ENCODE results near the gene E2F4. TPM values are rescaled to one million over a fixed set of nuclear protein-coding genes. Genes with fewer than 3 reads are reported as not detected.

Gene E2F4
- total and polyA plus RNA-seq, 2 donors: 46.9 to 47.7 TPM

DNA sequence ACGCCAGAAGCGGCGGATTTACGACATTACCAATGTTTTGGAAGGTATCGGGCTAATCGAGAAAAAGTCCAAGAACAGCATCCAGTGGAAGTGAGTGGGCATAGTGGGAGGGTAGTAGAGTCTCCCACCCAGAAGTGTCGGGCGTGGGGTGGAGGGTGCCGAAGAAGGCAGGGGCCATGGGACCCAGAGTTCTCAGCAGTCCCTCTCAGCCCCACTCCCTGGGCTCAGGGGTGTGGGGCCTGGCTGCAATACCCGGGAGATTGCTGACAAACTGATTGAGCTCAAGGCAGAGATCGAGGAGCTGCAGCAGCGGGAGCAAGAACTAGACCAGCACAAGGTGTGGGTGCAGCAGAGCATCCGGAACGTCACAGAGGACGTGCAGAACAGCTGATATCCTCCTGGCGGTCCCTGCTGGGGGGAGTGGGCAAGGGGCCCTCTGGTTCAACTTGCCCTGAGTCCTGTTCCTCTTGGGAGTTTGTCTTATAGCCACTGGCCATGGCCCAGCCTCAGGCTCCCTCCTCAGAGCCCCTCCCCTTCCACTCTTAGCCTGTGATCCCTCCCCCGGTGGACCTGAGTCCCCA lies 916 bp downstream of the E2F4 start:
- Histone ChIP-seq H3K9me3 (ENCODE audit: control insufficient read depth in 2 of 2, insufficient read depth in 1 of 2, low read length in 1 of 2) (no peaks in the 10 kb centered on the region), H3K4me1 (ENCODE audit: control insufficient read depth in 2 of 2, insufficient read depth in 2 of 2, low read length in 2 of 2) (peaks cover 19 to 21% of the 10 kb centered on the region in 2 donors), H3K27me3 (ENCODE audit: control insufficient read depth in 2 of 2, insufficient read depth in 1 of 2, low read length in 1 of 2) (peaks cover 0 to 10% of the 10 kb centered on the region in 2 donors), H3K36me3 (ENCODE audit: control insufficient read depth in 2 of 2, insufficient read depth in 2 of 2, low read length in 1 of 2) (peaks cover 36 to 46% of the 10 kb centered on the region in 2 donors), H3K4me3 (ENCODE audit: low read length in 2 of 2) (peak overlapping the region; percentile 89 to 97), H3K27ac (ENCODE audit: low read depth in 1 of 2, low read length in 1 of 2) (no peak overlapping the region)
- DNase-seq (ENCODE audit: low read depth in 6 of 9, low spot score in 9 of 9): no peak
- 50% methylated on average over 17 of the region's 17 CpGs for WGBS

GRCh38 chr16:67193536-67193935 lies 1.6 kb downstream of the E2F4 start:
- H3K4me1 ChIP-seq (ENCODE audit: control insufficient read depth in 2 of 2, insufficient read depth in 2 of 2, low read length in 2 of 2): peaks cover 19 to 21% of the 10 kb centered on the region in 2 donors
- H3K4me3 ChIP-seq (ENCODE audit: low read length in 2 of 2): no peak overlapping the region
- no peaks in the 10 kb centered on the region for H3K9me3 ChIP-seq (ENCODE audit: control insufficient read depth in 2 of 2, insufficient read depth in 1 of 2, low read length in 1 of 2)
- no peak overlapping the region for H3K27ac ChIP-seq (ENCODE audit: low read depth in 1 of 2, low read length in 1 of 2)
- DNase-seq (ENCODE audit: low read depth in 6 of 9, low spot score in 9 of 9): no peak
- H3K36me3 ChIP-seq (ENCODE audit: control insufficient read depth in 2 of 2, insufficient read depth in 2 of 2, low read length in 1 of 2): peaks cover 43 to 52% of the 10 kb centered on the region in 2 donors
- H3K27me3 ChIP-seq (ENCODE audit: control insufficient read depth in 2 of 2, insufficient read depth in 1 of 2, low read length in 1 of 2): peaks cover 0 to 9% of the 10 kb centered on the region in 2 donors

- peaks cover 49 to 54% of the 10 kb centered on the region in 2 donors for H3K36me3 ChIP-seq (ENCODE audit: control insufficient read depth in 2 of 2, insufficient read depth in 2 of 2, low read length in 1 of 2)
- no peak overlapping the region for H3K4me3 ChIP-seq (ENCODE audit: low read length in 2 of 2)
- no peaks in the 10 kb centered on the region for H3K9me3 ChIP-seq (ENCODE audit: control insufficient read depth in 2 of 2, insufficient read depth in 1 of 2, low read length in 1 of 2)
- peaks cover 19 to 21% of the 10 kb centered on the region in 2 donors for H3K4me1 ChIP-seq (ENCODE audit: control insufficient read depth in 2 of 2, insufficient read depth in 2 of 2, low read length in 2 of 2)
- no peak for DNase-seq (ENCODE audit: low read depth in 6 of 9, low spot score in 9 of 9)
- WGBS: 96% methylated on average over 6 of the region's 6 CpGs
- H3K27me3 ChIP-seq (ENCODE audit: control insufficient read depth in 2 of 2, insufficient read depth in 1 of 2, low read length in 1 of 2): peaks cover 0 to 7% of the 10 kb centered on the region in 2 donors
- no peak overlapping the region for H3K27ac ChIP-seq (ENCODE audit: low read depth in 1 of 2, low read length in 1 of 2)
Observed at GRCh38 chr16:67194260-67194659, 2.3 kb downstream of the E2F4 start.

DNA sequence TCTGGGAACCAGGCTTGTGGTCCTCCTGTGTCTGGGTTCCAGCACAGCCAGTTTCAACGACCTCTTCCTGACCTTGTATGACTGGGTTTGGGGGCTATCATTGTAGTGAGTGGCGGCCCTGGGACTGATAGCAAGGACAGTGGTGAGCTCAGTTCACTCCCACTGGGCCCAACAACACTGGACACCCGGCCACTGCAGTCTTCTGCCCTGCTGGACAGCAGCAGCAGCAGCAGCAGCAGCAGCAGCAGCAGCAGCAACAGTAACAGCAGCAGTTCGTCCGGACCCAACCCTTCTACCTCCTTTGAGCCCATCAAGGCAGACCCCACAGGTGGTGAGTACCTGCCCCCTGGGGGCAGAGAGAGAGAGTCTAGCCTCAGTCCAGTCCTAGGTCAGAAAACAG lies 3.7 kb downstream of the E2F4 start:
- no peak overlapping the region for H3K27ac ChIP-seq (ENCODE audit: low read depth in 1 of 2, low read length in 1 of 2)
- WGBS: 97% methylated on average over 5 of the region's 5 CpGs
- DNase-seq (ENCODE audit: low read depth in 6 of 9, low spot score in 9 of 9): no peak
- no peaks in the 10 kb centered on the region for H3K9me3 ChIP-seq (ENCODE audit: control insufficient read depth in 2 of 2, insufficient read depth in 1 of 2, low read length in 1 of 2)
- no peak overlapping the region for H3K4me3 ChIP-seq (ENCODE audit: low read length in 2 of 2)
- H3K27me3 ChIP-seq (ENCODE audit: control insufficient read depth in 2 of 2, insufficient read depth in 1 of 2, low read length in 1 of 2): no peaks in the 10 kb centered on the region
- peaks cover 19 to 21% of the 10 kb centered on the region in 2 donors for H3K4me1 ChIP-seq (ENCODE audit: control insufficient read depth in 2 of 2, insufficient read depth in 2 of 2, low read length in 2 of 2)
- H3K36me3 ChIP-seq (ENCODE audit: control insufficient read depth in 2 of 2, insufficient read depth in 2 of 2, low read length in 1 of 2): peaks cover 61 to 63% of the 10 kb centered on the region in 2 donors

DNA sequence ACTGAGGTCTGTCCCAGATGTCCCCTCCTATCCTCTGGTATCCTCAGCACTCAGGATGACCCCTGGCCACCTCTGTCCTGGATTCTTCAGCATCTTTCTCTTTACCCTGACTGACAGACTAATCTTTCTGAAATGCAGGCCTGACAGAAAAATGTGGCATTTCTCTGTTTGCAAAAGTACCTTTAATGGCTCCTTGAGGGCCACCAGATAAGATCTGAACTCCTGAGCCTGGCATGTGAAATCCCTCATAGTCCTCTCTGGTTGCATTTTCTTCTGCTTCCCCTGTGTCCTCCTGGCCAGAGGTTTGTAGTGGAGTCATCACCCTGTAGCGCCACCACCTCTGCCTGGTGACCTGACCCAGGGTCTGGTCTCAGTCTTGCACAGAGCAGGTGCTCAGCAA lies 4.9 kb downstream of the E2F4 start:
- Histone ChIP-seq H3K4me3 (ENCODE audit: low read length in 2 of 2) (no peak overlapping the region), H3K36me3 (ENCODE audit: control insufficient read depth in 2 of 2, insufficient read depth in 2 of 2, low read length in 1 of 2) (peaks cover 68 to 75% of the 10 kb centered on the region in 2 donors), H3K27me3 (ENCODE audit: control insufficient read depth in 2 of 2, insufficient read depth in 1 of 2, low read length in 1 of 2) (no peaks in the 10 kb centered on the region), H3K27ac (ENCODE audit: low read depth in 1 of 2, low read length in 1 of 2) (no peak overlapping the region), H3K9me3 (ENCODE audit: control insufficient read depth in 2 of 2, insufficient read depth in 1 of 2, low read length in 1 of 2) (no peaks in the 10 kb centered on the region), H3K4me1 (ENCODE audit: control insufficient read depth in 2 of 2, insufficient read depth in 2 of 2, low read length in 2 of 2) (peaks cover 13 to 15% of the 10 kb centered on the region in 2 donors)
- WGBS: 98% methylated on average over 1 of the region's 1 CpG
- no peak for DNase-seq (ENCODE audit: low read depth in 6 of 9, low spot score in 9 of 9)

- Histone ChIP-seq H3K27me3 (ENCODE audit: control insufficient read depth in 2 of 2, insufficient read depth in 1 of 2, low read length in 1 of 2) (no peaks in the 10 kb centered on the region), H3K36me3 (ENCODE audit: control insufficient read depth in 2 of 2, insufficient read depth in 2 of 2, low read length in 1 of 2) (peaks cover 76 to 83% of the 10 kb centered on the region in 2 donors), H3K4me3 (ENCODE audit: low read length in 2 of 2) (no peak overlapping the region), H3K27ac (ENCODE audit: low read depth in 1 of 2, low read length in 1 of 2) (no peak overlapping the region), H3K9me3 (ENCODE audit: control insufficient read depth in 2 of 2, insufficient read depth in 1 of 2, low read length in 1 of 2) (no peaks in the 10 kb centered on the region), H3K4me1 (ENCODE audit: control insufficient read depth in 2 of 2, insufficient read depth in 2 of 2, low read length in 2 of 2) (peaks cover 9 to 11% of the 10 kb centered on the region in 2 donors)
- WGBS: 90% methylated on average over 6 of the region's 6 CpGs
- DNase-seq (ENCODE audit: low read depth in 6 of 9, low spot score in 9 of 9): no peak
Observed at GRCh38 chr16:67197704-67198103, 5.7 kb downstream of the E2F4 start.

DNA sequence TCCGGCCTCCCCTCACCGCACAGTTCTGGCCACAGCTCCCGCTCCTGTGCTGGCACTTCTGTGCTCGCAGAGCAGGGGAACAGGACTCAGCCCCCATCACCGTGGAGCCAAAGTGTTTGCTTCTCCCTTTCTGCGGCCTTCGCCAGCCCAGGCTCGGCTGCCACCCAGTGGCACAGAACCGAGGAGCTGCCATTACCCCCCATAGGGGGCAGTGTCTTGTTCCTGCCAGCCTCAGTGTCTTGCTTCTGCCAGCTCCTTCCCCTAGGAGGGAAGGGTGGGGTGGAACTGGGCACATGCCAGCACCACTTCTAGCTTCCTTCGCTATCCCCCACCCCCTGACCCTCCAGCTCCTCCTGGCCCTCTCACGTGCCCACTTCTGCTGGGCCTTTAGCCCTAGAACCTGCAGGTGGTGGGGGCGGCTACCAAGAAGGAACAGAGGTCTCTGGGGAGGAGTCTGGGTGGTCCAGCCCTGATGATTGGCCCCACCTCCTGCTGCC lies 6.3 kb downstream of the E2F4 start:
- WGBS: 89% methylated on average over 12 of the region's 12 CpGs
- Histone ChIP-seq H3K4me3 (ENCODE audit: low read length in 2 of 2) (no peak overlapping the region), H3K27ac (ENCODE audit: low read depth in 1 of 2, low read length in 1 of 2) (no peak overlapping the region), H3K27me3 (ENCODE audit: control insufficient read depth in 2 of 2, insufficient read depth in 1 of 2, low read length in 1 of 2) (no peaks in the 10 kb centered on the region), H3K36me3 (ENCODE audit: control insufficient read depth in 2 of 2, insufficient read depth in 2 of 2, low read length in 1 of 2) (peaks cover 77 to 89% of the 10 kb centered on the region in 2 donors), H3K4me1 (ENCODE audit: control insufficient read depth in 2 of 2, insufficient read depth in 2 of 2, low read length in 2 of 2) (peaks cover 3 to 6% of the 10 kb centered on the region in 2 donors), H3K9me3 (ENCODE audit: control insufficient read depth in 2 of 2, insufficient read depth in 1 of 2, low read length in 1 of 2) (no peaks in the 10 kb centered on the region)
- DNase-seq (ENCODE audit: low read depth in 6 of 9, low spot score in 9 of 9): no peak

GRCh38 chr16:67199011-67199807 lies 7.3 kb downstream of the E2F4 start, which contains the start of gene ELMO3:
Gene ELMO3, plus strand, starts transcription at chr16:67199131. Its CDS starts 196 bp downstream, at chr16:67199327.
- Histone ChIP-seq H3K9me3 (ENCODE audit: control insufficient read depth in 2 of 2, insufficient read depth in 1 of 2, low read length in 1 of 2) (no peaks in the 10 kb centered on the region), H3K27ac (ENCODE audit: low read depth in 1 of 2, low read length in 1 of 2) (no peak within 1 kb of the TSS), H3K36me3 (ENCODE audit: control insufficient read depth in 2 of 2, insufficient read depth in 2 of 2, low read length in 1 of 2) (peaks cover 73 to 97% of the 10 kb centered on the region in 2 donors), H3K4me3 (ENCODE audit: low read length in 2 of 2) (peak within 1 kb of the TSS in 1 of 2 donors; percentile 12), H3K4me1 (ENCODE audit: control insufficient read depth in 2 of 2, insufficient read depth in 2 of 2, low read length in 2 of 2) (no peaks in the 10 kb centered on the region), H3K27me3 (ENCODE audit: control insufficient read depth in 2 of 2, insufficient read depth in 1 of 2, low read length in 1 of 2) (no peaks in the 10 kb centered on the region)
- DNase-seq (ENCODE audit: low read depth in 6 of 9, low spot score in 9 of 9): no peak
- 93% methylated on average over 61 of the region's 61 CpGs for WGBS

DNA sequence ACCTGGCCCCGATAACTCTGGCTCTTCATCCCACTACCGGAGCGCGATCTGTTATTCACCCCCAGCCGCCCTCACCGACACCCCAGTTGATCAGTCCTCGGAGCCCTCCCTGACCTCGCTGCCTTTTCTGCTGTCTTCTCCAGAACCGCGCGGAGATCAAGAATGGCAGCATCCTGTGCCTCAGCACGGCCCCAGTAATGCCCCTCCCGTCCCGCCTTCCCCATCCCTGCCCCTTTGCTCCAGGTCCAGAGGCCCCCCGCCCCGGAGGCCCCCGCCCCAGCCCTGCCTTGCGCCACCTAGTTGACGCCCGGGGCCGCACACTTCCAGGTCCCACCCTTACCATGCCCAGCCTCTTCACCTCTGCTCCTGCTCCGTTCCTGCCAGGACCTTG lies 7.8 kb downstream of the E2F4 start:
- no peaks in the 10 kb centered on the region for H3K27me3 ChIP-seq (ENCODE audit: control insufficient read depth in 2 of 2, insufficient read depth in 1 of 2, low read length in 1 of 2)
- no peaks in the 10 kb centered on the region for H3K9me3 ChIP-seq (ENCODE audit: control insufficient read depth in 2 of 2, insufficient read depth in 1 of 2, low read length in 1 of 2)
- WGBS: 84% methylated on average over 22 of the region's 22 CpGs
- H3K36me3 ChIP-seq (ENCODE audit: control insufficient read depth in 2 of 2, insufficient read depth in 2 of 2, low read length in 1 of 2): peaks cover 68 to 94% of the 10 kb centered on the region in 2 donors
- no peak overlapping the region for H3K27ac ChIP-seq (ENCODE audit: low read depth in 1 of 2, low read length in 1 of 2)
- no peak overlapping the region for H3K4me3 ChIP-seq (ENCODE audit: low read length in 2 of 2)
- DNase-seq (ENCODE audit: low read depth in 6 of 9, low spot score in 9 of 9): no peak
- no peaks in the 10 kb centered on the region for H3K4me1 ChIP-seq (ENCODE audit: control insufficient read depth in 2 of 2, insufficient read depth in 2 of 2, low read length in 2 of 2)

Data from thymus (tissue), 11 donors.